GM19023 (cell line): Measurements from ENCODE around the gene OR52E8.

Source experiments
- ATAC-seq: cut with Tn5 transposase; IDR thresholded peaks from one replicate; pipeline ENCODE4 v1.9.1; 2021; ENCODE audit warnings: mild to moderate bottlenecking, moderate library complexity; ENCODE audit not compliant: unreplicated experiment

The OR52E8 gene

GRCh38 chr11:5857590-5857989, at the start of gene OR52E8:
OR52E8 (minus strand) TSS chr11:5857690; CDS start chr11:5857690, 0 bp downstream.
- no peak for ATAC-seq

- ATAC-seq, result no peak
Measured at GRCh38 chr11:5899534-5899933, 42.0 kb upstream of the OR52E8 start.

- ATAC-seq, result no peak
Measured at GRCh38 chr11:5892908-5893307, 35.4 kb upstream of the OR52E8 start, which contains the start of gene OR52E5. OR52E5 (plus strand) TSS chr11:5893208; CDS start chr11:5900777, 7,569 bp downstream.

GRCh38 chr11:5891216-5891800, 33.8 kb upstream of the OR52E8 start:
- ATAC-seq, result no peak

- no peak for ATAC-seq
Measured at GRCh38 chr11:5887661-5888060, 30.2 kb upstream of the OR52E8 start.

GRCh38 chr11:5887172-5887571, 29.7 kb upstream of the OR52E8 start:
- no peak for ATAC-seq

GRCh38 chr11:5881756-5882155, 24.3 kb upstream of the OR52E8 start:
- no peak for ATAC-seq

GRCh38 chr11:5880329-5880728, 22.8 kb upstream of the OR52E8 start, which contains the start of gene OR52E4:
OR52E4 (plus strand) TSS chr11:5880629; CDS start chr11:5884293, 3,664 bp downstream.
- ATAC-seq, result no peak

- no peak for ATAC-seq
Measured at GRCh38 chr11:5878564-5878963, 21.1 kb upstream of the OR52E8 start.

GRCh38 chr11:5865826-5866225, 8.3 kb upstream of the OR52E8 start:
- ATAC-seq, result no peak

- no peak for ATAC-seq
Measured at GRCh38 chr11:5851002-5851401, 6.5 kb downstream of the OR52E8 start.

GRCh38 chr11:5847711-5848110, 9.8 kb downstream of the OR52E8 start:
- no peak for ATAC-seq

- ATAC-seq, result no peak
Measured at GRCh38 chr11:5846701-5847100, 10.8 kb downstream of the OR52E8 start.

- no peak for ATAC-seq
Measured at GRCh38 chr11:5841797-5842196, 15.7 kb downstream of the OR52E8 start, which contains the start of gene OR52E6. OR52E6 (minus strand) TSS chr11:5841897; CDS start chr11:5841897, 0 bp downstream.

- no peak for ATAC-seq
Measured at GRCh38 chr11:5837695-5838094, 19.8 kb downstream of the OR52E8 start.

GRCh38 chr11:5833446-5833845, 24.0 kb downstream of the OR52E8 start:
- ATAC-seq, result no peak

GRCh38 chr11:5831196-5831829, 26.2 kb downstream of the OR52E8 start:
- no peak for ATAC-seq

GRCh38 chr11:5818245-5818886, 39.1 kb downstream of the OR52E8 start:
- no peak for ATAC-seq

GRCh38 chr11:5815534-5815933, 42.0 kb downstream of the OR52E8 start:
- ATAC-seq, result no peak

- ATAC-seq, result no peak
Measured at GRCh38 chr11:5809905-5810795, 47.3 kb downstream of the OR52E8 start.

GRCh38 chr11:5809122-5809519, 48.4 kb downstream of the OR52E8 start:
- ATAC-seq, result peak; percentile 12
